ENCODE results near the gene CCT5. TPM values are rescaled to one million over a fixed set of nuclear protein-coding genes. Genes with fewer than 3 reads are reported as not detected.

The CCT5 gene
- total RNA-seq, 1 experiment from 2014 or later = 532 TPM

DNA sequence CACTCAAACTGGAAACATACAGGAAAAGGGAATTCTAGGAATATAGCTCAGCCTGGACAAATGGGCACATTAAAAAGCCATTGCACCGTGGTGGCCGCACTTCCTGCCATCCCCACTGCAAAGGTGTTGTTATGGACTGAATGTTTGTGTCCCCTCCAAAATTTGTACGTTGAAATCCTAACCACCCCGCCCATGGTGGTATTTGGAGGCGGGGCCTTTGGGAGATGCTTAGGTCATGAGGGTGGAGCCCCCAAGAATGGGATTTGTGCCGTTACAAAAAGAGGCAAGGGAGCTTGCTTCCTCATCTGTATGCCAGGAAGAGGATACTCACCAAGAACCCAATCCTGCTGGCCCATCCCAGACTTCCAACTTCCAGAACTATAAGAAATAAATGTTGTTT, 58.8 kb downstream of the CCT5 start:
- Histone ChIP-seq H3K9me3 (ENCODE audit: control insufficient read depth, low read depth, low read length) (no peaks in the 10 kb centered on the region), H3K56ac (ENCODE audit: insufficient read length, low read depth, low read length) (no peak overlapping the region), H3K4me1 (ENCODE audit: insufficient read depth, low read length) (peaks cover 3% of the 10 kb centered on the region; the same call in 1 of the 2 replicates), H2BK120ac (ENCODE audit: low read depth, low read length, poor library complexity, severe bottlenecking) (no peak overlapping the region), H3K27ac (ENCODE audit: insufficient read length, low read depth, low read length) (no peak overlapping the region), H4K5ac (ENCODE audit: insufficient read length, low read depth, low read length) (no peak overlapping the region), H2BK5ac (ENCODE audit: insufficient read length, low read length) (no peak overlapping the region), H3K23ac (ENCODE audit: insufficient read length, low read depth, low read length) (no peak overlapping the region), H4K20me1 (ENCODE audit: control insufficient read depth, insufficient read depth, insufficient read length) (no peaks in the 10 kb centered on the region), H3K4me2 (ENCODE audit: insufficient read depth, insufficient read length, low read length) (no peak overlapping the region), H2AFZ (ENCODE audit: low read length) (no peak overlapping the region), H4K8ac (replicated peaks; ENCODE audit: insufficient read length, low read depth, low read length) (no peak overlapping the region), H4K91ac (ENCODE audit: insufficient read length, low read depth, low read length) (no peak overlapping the region), H2BK20ac (ENCODE audit: low read depth, low read length, poor library complexity, severe bottlenecking) (no peak overlapping the region), H2BK15ac (ENCODE audit: low read depth, low read length) (no peak overlapping the region), H3K79me2 (ENCODE audit: insufficient read depth, low read length) (no peaks in the 10 kb centered on the region), H3T11ph (ENCODE audit: low read length) (no peak overlapping the region), H3K27me3 (ENCODE audit: insufficient read depth, low read length) (no peaks in the 10 kb centered on the region), H3K9ac (ENCODE audit: extremely low read depth, insufficient read length, low read length) (no peak overlapping the region), H2AK5ac (ENCODE audit: insufficient read length, low read length) (no peak overlapping the region), H3K79me1 (ENCODE audit: insufficient read depth, low read depth, low read length, poor library complexity, severe bottlenecking) (no peaks in the 10 kb centered on the region), H3K18ac (ENCODE audit: insufficient read length, low read depth, low read length) (no peak overlapping the region), H3K14ac (ENCODE audit: insufficient read depth, low read length) (no peak overlapping the region), H2BK12ac (ENCODE audit: insufficient read length, low read depth, low read length) (no peak overlapping the region), H3K23me2 (ENCODE audit: insufficient read length, low read depth, low read length, poor library complexity, severe bottlenecking) (peaks cover 13% of the 10 kb centered on the region), H3K4ac (ENCODE audit: low read depth, low read length) (no peak overlapping the region)
- Mint-ChIP-seq H3K4me3 (peak overlapping the region; percentile 32 to 71), H3K9me3 (peaks cover 2 to 4% of the 10 kb centered on the region in 2 experiments; a peak in 3 of 5 replicates), H3K4me1 (peaks cover 23 to 28% of the 10 kb centered on the region in 2 experiments), H3K27ac (no peak overlapping the region; a peak in 1 of 7 replicates), H3K27me3 (ENCODE audit: low read depth) (peaks cover 25% of the 10 kb centered on the region), H3K36me3 (ENCODE audit: insufficient read depth in 1 of 3, low read depth in 3 of 3) (peaks cover 2 to 10% (median 9%) of the 10 kb centered on the region in 3 experiments; a peak in 5 of 7 replicates)
- WGBS (ENCODE audit: extremely low coverage, insufficient read length, low lambda C conversion rate) = no CpG with 5 or more reads among the region's 6 CpGs
- TF ChIP-seq, protein P1, sequence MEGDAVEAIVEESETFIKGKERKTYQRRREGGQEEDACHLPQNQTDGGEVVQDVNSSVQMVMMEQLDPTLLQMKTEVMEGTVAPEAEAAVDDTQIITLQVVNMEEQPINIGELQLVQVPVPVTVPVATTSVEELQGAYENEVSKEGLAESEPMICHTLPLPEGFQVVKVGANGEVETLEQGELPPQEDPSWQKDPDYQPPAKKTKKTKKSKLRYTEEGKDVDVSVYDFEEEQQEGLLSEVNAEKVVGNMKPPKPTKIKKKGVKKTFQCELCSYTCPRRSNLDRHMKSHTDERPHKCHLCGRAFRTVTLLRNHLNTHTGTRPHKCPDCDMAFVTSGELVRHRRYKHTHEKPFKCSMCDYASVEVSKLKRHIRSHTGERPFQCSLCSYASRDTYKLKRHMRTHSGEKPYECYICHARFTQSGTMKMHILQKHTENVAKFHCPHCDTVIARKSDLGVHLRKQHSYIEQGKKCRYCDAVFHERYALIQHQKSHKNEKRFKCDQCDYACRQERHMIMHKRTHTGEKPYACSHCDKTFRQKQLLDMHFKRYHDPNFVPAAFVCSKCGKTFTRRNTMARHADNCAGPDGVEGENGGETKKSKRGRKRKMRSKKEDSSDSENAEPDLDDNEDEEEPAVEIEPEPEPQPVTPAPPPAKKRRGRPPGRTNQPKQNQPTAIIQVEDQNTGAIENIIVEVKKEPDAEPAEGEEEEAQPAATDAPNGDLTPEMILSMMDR (conservative IDR thresholded peaks at IDR 0.05) = no peak
- peak; percentile 56 for DNase-seq

Data from H9 (cell line).